ENCODE results near the gene OR8G1. TPM values are rescaled to one million over a fixed set of nuclear protein-coding genes. Genes with fewer than 3 reads are reported as not detected.

Gene OR8G1
- total and polyA plus RNA-seq, 9 of the 15 experiments (the other 6 are each of a cell fraction or from before 2014, with no cell fraction given), result 0.03 to 1.4 (median 0.51) TPM; not detected in 1

DNA sequence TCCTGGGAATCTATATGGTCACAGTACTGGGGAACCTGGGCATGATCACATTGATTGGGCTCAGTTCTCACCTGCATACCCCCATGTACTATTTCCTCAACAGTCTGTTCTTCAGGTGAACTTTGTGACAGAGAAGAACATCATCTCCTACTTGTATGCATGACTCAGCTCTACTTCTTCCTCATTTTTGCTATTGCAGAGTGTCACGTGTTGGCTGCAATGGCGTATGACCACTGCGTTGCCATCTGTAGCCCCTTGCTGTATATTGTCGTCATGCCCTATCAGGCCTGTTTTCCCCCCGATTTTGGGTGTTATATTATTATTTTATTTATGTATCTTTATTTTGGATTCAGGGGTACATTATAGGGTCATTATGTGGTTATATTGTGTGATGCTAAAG, 2.4 kb upstream of the OR8G1 start (continued):
- TF ChIP-seq TOE1 (IDR thresholded peaks at IDR 0.05; ENCODE audit: borderline replicate concordance) (0 out of 2 replicates have a peak, but pooled peaks have one; percentile 26), TOE1 (CRISPR knock-in tag; IDR thresholded peaks at IDR 0.05; ENCODE audit: borderline replicate concordance, low read depth) (no peak), ATF7 (IDR thresholded peaks at IDR 0.05) (no peak), ZNF766 (CRISPR knock-in tag; conservative IDR thresholded peaks at IDR 0.05) (peak; percentile 86), MCM5 (IDR thresholded peaks at IDR 0.05; ENCODE audit: low read depth) (no peak), ZNF584 (CRISPR knock-in tag; IDR thresholded peaks at IDR 0.05; ENCODE audit: low read depth) (peak; percentile 65; the same call in 1 of the 2 replicates), KAT7 (CRISPR knock-in tag; IDR thresholded peaks at IDR 0.05; ENCODE audit: borderline replicate concordance) (no peak), ZNF316 (IDR thresholded peaks at IDR 0.05) (peak; percentile 65; the same call in 1 of the 2 replicates), ZNF354B (CRISPR knock-in tag; IDR thresholded peaks at IDR 0.05) (no peak), NFE2L1 (tag; IDR thresholded peaks at IDR 0.05; ENCODE audit: borderline replicate concordance, low read depth) (peak; percentile 39; the same call in 1 of the 2 replicates), RHOXF2B (CRISPR knock-in tag; conservative IDR thresholded peaks at IDR 0.05) (no peak), DMBX1 (CRISPR knock-in tag; IDR thresholded peaks at IDR 0.05; ENCODE audit: borderline replicate concordance) (0 out of 2 replicates have a peak, but pooled peaks have one; percentile 40), HDGF (IDR thresholded peaks at IDR 0.05) (no peak), HNRNPK (IDR thresholded peaks at IDR 0.05; ENCODE audit: low read depth, low read length, poor library complexity, severe bottlenecking) (no peak), RAD51 (IDR thresholded peaks at IDR 0.05; ENCODE audit: borderline replicate concordance, low read depth) (peak; percentile 64), RBM22 (IDR thresholded peaks at IDR 0.05; ENCODE audit: low read depth, low read length, poor library complexity, severe bottlenecking) (no peak), IRF2 (CRISPR knock-in tag; IDR thresholded peaks at IDR 0.05) (no peak), BACH1 (tag; IDR thresholded peaks at IDR 0.05) (0 out of 2 replicates have a peak, but pooled peaks have one; percentile 36), SPI1 (IDR thresholded peaks at IDR 0.05; ENCODE audit: borderline replicate concordance, low read depth, low read length) (no peak), MAFG (tag; conservative IDR thresholded peaks at IDR 0.05) (peak; percentile 74), L3MBTL2 (IDR thresholded peaks at IDR 0.05) (peak; percentile 50; the same call in 1 of the 2 replicates), FOXJ3 (CRISPR knock-in tag; IDR thresholded peaks at IDR 0.05) (no peak), NFE2 (IDR thresholded peaks at IDR 0.05; ENCODE audit: low read depth) (peak; percentile 90), PRPF4 (IDR thresholded peaks at IDR 0.05; ENCODE audit: insufficient read depth, low read depth, low read length, poor library complexity, severe bottlenecking) (no peak), SOX6 (IDR thresholded peaks at IDR 0.05) (no peak)
- TF ChIP-seq, protein P1, sequence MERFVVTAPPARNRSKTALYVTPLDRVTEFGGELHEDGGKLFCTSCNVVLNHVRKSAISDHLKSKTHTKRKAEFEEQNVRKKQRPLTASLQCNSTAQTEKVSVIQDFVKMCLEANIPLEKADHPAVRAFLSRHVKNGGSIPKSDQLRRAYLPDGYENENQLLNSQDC (CRISPR knock-in tag; IDR thresholded peaks at IDR 0.05), result no peak
- TF ChIP-seq, protein P2, sequence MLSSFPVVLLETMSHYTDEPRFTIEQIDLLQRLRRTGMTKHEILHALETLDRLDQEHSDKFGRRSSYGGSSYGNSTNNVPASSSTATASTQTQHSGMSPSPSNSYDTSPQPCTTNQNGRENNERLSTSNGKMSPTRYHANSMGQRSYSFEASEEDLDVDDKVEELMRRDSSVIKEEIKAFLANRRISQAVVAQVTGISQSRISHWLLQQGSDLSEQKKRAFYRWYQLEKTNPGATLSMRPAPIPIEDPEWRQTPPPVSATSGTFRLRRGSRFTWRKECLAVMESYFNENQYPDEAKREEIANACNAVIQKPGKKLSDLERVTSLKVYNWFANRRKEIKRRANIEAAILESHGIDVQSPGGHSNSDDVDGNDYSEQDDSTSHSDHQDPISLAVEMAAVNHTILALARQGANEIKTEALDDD (IDR thresholded peaks at IDR 0.05), result no peak
- TF ChIP-seq, protein P3, sequence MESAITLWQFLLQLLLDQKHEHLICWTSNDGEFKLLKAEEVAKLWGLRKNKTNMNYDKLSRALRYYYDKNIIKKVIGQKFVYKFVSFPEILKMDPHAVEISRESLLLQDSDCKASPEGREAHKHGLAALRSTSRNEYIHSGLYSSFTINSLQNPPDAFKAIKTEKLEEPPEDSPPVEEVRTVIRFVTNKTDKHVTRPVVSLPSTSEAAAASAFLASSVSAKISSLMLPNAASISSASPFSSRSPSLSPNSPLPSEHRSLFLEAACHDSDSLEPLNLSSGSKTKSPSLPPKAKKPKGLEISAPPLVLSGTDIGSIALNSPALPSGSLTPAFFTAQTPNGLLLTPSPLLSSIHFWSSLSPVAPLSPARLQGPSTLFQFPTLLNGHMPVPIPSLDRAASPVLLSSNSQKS (CRISPR knock-in tag; IDR thresholded peaks at IDR 0.05), result no peak
- TF ChIP-seq, protein P4, sequence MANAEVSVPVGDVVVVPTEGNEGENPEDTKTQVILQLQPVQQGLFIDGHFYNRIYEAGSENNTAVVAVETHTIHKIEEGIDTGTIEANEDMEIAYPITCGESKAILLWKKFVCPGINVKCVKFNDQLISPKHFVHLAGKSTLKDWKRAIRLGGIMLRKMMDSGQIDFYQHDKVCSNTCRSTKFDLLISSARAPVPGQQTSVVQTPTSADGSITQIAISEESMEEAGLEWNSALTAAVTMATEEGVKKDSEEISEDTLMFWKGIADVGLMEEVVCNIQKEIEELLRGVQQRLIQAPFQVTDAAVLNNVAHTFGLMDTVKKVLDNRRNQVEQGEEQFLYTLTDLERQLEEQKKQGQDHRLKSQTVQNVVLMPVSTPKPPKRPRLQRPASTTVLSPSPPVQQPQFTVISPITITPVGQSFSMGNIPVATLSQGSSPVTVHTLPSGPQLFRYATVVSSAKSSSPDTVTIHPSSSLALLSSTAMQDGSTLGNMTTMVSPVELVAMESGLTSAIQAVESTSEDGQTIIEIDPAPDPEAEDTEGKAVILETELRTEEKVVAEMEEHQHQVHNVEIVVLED (CRISPR knock-in tag; IDR thresholded peaks at IDR 0.05), result no peak

All from K562 (cell line).